ENCODE data around the gene SYNE4.

- TF ChIP-seq, protein P1, sequence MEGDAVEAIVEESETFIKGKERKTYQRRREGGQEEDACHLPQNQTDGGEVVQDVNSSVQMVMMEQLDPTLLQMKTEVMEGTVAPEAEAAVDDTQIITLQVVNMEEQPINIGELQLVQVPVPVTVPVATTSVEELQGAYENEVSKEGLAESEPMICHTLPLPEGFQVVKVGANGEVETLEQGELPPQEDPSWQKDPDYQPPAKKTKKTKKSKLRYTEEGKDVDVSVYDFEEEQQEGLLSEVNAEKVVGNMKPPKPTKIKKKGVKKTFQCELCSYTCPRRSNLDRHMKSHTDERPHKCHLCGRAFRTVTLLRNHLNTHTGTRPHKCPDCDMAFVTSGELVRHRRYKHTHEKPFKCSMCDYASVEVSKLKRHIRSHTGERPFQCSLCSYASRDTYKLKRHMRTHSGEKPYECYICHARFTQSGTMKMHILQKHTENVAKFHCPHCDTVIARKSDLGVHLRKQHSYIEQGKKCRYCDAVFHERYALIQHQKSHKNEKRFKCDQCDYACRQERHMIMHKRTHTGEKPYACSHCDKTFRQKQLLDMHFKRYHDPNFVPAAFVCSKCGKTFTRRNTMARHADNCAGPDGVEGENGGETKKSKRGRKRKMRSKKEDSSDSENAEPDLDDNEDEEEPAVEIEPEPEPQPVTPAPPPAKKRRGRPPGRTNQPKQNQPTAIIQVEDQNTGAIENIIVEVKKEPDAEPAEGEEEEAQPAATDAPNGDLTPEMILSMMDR (IDR thresholded peaks at IDR 0.05) = no peak
- TF ChIP-seq EZH2 (IDR thresholded peaks at IDR 0.05) (no peak), EZH2phosphoT487 (IDR thresholded peaks at IDR 0.05) (no peak)
Measured at GRCh38 chr19:35992907-35993765, 15.5 kb downstream of the SYNE4 start.
